ENCODE measurements around the gene RALGAPA1. TPM values are rescaled to one million over a fixed set of nuclear protein-coding genes. Genes with fewer than 3 reads are reported as not detected.

Gene RALGAPA1
- total and polyA plus RNA-seq, 2 experiments from 2014 or later = 21.9 to 27.3 TPM

- Histone ChIP-seq H3K79me2 (replicated peaks; ENCODE audit: insufficient read depth) (no peaks in the 10 kb centered on the region), H3K4me2 (peak overlapping the region; percentile 98), H3K4me1 (ENCODE audit: insufficient read depth) (peaks cover 13% of the 10 kb centered on the region; the same call in 1 of the 2 replicates), H3K36me3 (ENCODE audit: insufficient read depth) (no peaks in the 10 kb centered on the region), H2AFZ (no peak overlapping the region; the same call in 1 of the 2 replicates), H3K27me3 (ENCODE audit: insufficient read depth) (peaks cover 81% of the 10 kb centered on the region), H3K4me3 (peak overlapping the region; percentile 80), H3K9me2 (ENCODE audit: insufficient read depth) (no peaks in the 10 kb centered on the region), H3K27ac (ENCODE audit: low read depth) (no peak overlapping the region), H3F3A (replicated peaks; ENCODE audit: low read depth) (0 out of 2 replicates have a peak, but pooled peaks cover 7% of the 10 kb centered on the region), H4K20me1 (replicated peaks; ENCODE audit: insufficient read depth) (peaks cover 6% of the 10 kb centered on the region)
- no peaks in the 10 kb centered on the region for H3K9me3 Mint-ChIP-seq
- H3K27ac Mint-ChIP-seq = no peak overlapping the region
- ATAC-seq = peak; percentile 71
- H3K36me3 Mint-ChIP-seq (ENCODE audit: low read depth) = no peaks in the 10 kb centered on the region
- peaks cover 48% of the 10 kb centered on the region for H3K27me3 Mint-ChIP-seq (ENCODE audit: insufficient read depth, low read depth, poor library complexity)
- TF ChIP-seq ZNF331 (CRISPR knock-in tag; IDR thresholded peaks at IDR 0.05; ENCODE audit: low read depth) (peak; percentile 59), ETS1 (IDR thresholded peaks at IDR 0.05) (no peak), ZNF114 (CRISPR knock-in tag; IDR thresholded peaks at IDR 0.05) (peak; percentile 97), CTCF (conservative IDR thresholded peaks at IDR 0.05; ENCODE audit: low read depth in 2 of 2) (no peak), EZH2 (IDR thresholded peaks at IDR 0.05; ENCODE audit: low read depth, unreplicated experiment) (peak; percentile 68), STAT1 (IDR thresholded peaks at IDR 0.05; ENCODE audit: unreplicated experiment) (no peak), CREB1 (CRISPR knock-in tag; IDR thresholded peaks at IDR 0.05; ENCODE audit: low read depth) (peak; percentile 78; the same call in 1 of the 2 replicates), JUNB (IDR thresholded peaks at IDR 0.05; ENCODE audit: unreplicated experiment) (no peak)
- TF ChIP-seq, protein P1, sequence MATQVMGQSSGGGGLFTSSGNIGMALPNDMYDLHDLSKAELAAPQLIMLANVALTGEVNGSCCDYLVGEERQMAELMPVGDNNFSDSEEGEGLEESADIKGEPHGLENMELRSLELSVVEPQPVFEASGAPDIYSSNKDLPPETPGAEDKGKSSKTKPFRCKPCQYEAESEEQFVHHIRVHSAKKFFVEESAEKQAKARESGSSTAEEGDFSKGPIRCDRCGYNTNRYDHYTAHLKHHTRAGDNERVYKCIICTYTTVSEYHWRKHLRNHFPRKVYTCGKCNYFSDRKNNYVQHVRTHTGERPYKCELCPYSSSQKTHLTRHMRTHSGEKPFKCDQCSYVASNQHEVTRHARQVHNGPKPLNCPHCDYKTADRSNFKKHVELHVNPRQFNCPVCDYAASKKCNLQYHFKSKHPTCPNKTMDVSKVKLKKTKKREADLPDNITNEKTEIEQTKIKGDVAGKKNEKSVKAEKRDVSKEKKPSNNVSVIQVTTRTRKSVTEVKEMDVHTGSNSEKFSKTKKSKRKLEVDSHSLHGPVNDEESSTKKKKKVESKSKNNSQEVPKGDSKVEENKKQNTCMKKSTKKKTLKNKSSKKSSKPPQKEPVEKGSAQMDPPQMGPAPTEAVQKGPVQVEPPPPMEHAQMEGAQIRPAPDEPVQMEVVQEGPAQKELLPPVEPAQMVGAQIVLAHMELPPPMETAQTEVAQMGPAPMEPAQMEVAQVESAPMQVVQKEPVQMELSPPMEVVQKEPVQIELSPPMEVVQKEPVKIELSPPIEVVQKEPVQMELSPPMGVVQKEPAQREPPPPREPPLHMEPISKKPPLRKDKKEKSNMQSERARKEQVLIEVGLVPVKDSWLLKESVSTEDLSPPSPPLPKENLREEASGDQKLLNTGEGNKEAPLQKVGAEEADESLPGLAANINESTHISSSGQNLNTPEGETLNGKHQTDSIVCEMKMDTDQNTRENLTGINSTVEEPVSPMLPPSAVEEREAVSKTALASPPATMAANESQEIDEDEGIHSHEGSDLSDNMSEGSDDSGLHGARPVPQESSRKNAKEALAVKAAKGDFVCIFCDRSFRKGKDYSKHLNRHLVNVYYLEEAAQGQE (IDR thresholded peaks at IDR 0.05; ENCODE audit: unreplicated experiment) = peak; percentile 99
- DNase-seq (ENCODE audit: low spot score) = peak; percentile 87
- peaks cover 4% of the 10 kb centered on the region; the same call in 1 of the 3 replicates for H3K4me1 Mint-ChIP-seq
- peak overlapping the region; percentile 71 for H3K4me3 Mint-ChIP-seq
Measured at GRCh38 chr14:35534873-35535482, 274.1 kb downstream of the RALGAPA1 start.

Measured in GM23338 (cell line).